GM12878 (cell line): ENCODE data around the gene TBCCD1. TPM values are rescaled to one million over a fixed set of nuclear protein-coding genes. Genes with fewer than 3 reads are reported as not detected.

ENCODE experiments used
- ATAC-seq: fragments of 200-7000 bp; cut with Tn5 transposase; 3 replicates; pipeline ENCODE4 v1.9.1; 2020; ENCODE audit warnings: mild to moderate bottlenecking, moderate library complexity
- BruUV-seq: library from RNA; stranded (reverse); fragments of 400-500 nt; replicated peaks from 2 replicates; lab custom pipeline; 2021; lab: Mats Ljungman, UMichigan
- CTCF ChIA-PET: fragments of 300-600 bp; sonication (Branson Sonifier 250); formaldehyde crosslinking; extraction: SDS; loops from one replicate; lab custom pipeline; 2021; ENCODE audit warnings: inconsistent platforms; lab: Yijun Ruan, JAX
- POLR2A ChIA-PET: fragments of 350-600 bp; formaldehyde crosslinking; extraction: SDS; loops from one replicate; lab custom pipeline; 2021; ENCODE audit warnings: inconsistent platforms; lab: Charles Lee
- RAD21 ChIA-PET: fragments of 300-600 bp; sonication (Branson Sonifier 250); formaldehyde crosslinking; loops from one replicate; lab custom pipeline; 2023; ENCODE audit warnings: antibody characterized with exemption; ENCODE audit not compliant: unreplicated experiment; lab: Charles Lee
- SMC1A ChIA-PET: fragments of 300-600 bp; sonication (Branson Sonifier 250); formaldehyde crosslinking; loops from one replicate; lab custom pipeline; 2023; ENCODE audit not compliant: unreplicated experiment, uncharacterized antibody; lab: Charles Lee
- DNase-seq: peaks from one replicate; pipeline ENCODE4 v3.0.0-alpha.2; 2011; ENCODE audit warnings: low read depth, low spot score
- FAIRE-seq: peaks from 3 replicates; lab custom pipeline; 2011; peaks lifted over from hg19 to GRCh38; lab: Jason Lieb, UNC
- H2AFZ ChIP-seq: 2 replicates; pipeline ENCODE4 v1.6.0; 2011; ENCODE audit warnings: low read depth, low read length, control low read depth; ENCODE audit not compliant: control insufficient read depth
- H3K27ac ChIP-seq: 2 replicates; pipeline ENCODE4 v1.5.1; 2011; ENCODE audit warnings: control low read depth; ENCODE audit not compliant: control insufficient read depth, insufficient read depth
- H3K27me3 ChIP-seq, 2 experiments: replicated peaks in 1 of 2; 2 replicates each; pipeline versions ENCODE4 v1.6.0 to v1.6.1; 2011; ENCODE audit warnings: low read length in 1 of 2; ENCODE audit not compliant: control insufficient read depth in 2 of 2, insufficient read depth in 2 of 2
- H3K36me3 ChIP-seq, 2 experiments: 2 replicates each; pipeline ENCODE4 v1.5.1; 2011; ENCODE audit warnings: low read length in 1 of 2; ENCODE audit not compliant: control insufficient read depth in 2 of 2, insufficient read depth in 2 of 2
- H3K4me1 ChIP-seq: 2 replicates; pipeline ENCODE4 v1.6.1; 2011; ENCODE audit warnings: mild to moderate bottlenecking, low read length, moderate library complexity, mixed read lengths; ENCODE audit not compliant: control insufficient read depth, insufficient read depth
- H3K4me2 ChIP-seq: 2 replicates; pipeline ENCODE4 v1.6.0; 2011; ENCODE audit warnings: control low read depth; ENCODE audit not compliant: control insufficient read depth, insufficient read depth
- H3K4me3 ChIP-seq: fragments of 200-600 bp; sonication (generic); 2 replicates; pipeline ENCODE4 v1.5.1; 2016
- H3K79me2 ChIP-seq: 2 replicates; pipeline ENCODE4 v1.6.0; 2011; ENCODE audit warnings: low read length; ENCODE audit not compliant: control insufficient read depth, insufficient read depth
- H3K9ac ChIP-seq: 2 replicates; pipeline ENCODE4 v1.8.0; 2011; ENCODE audit warnings: low read length, control low read depth, mixed read lengths; ENCODE audit not compliant: control insufficient read depth, insufficient read depth
- H3K9me3 ChIP-seq: replicated peaks from 3 replicates; pipeline ENCODE4 v1.5.1; 2011; ENCODE audit warnings: mild to moderate bottlenecking, low read length; ENCODE audit not compliant: control insufficient read depth, insufficient read depth
- H4K20me1 ChIP-seq: 2 replicates; pipeline ENCODE4 v1.6.0; 2011; ENCODE audit not compliant: control insufficient read depth, insufficient read depth
- HDGF ChIP-seq: fragments of 450-650 bp; IDR thresholded peaks from 2 replicates; pipeline ENCODE4 v1.6.1; 2016; ENCODE audit warnings: antibody characterized with exemption
- MYC ChIP-seq: IDR thresholded peaks from 2 replicates; pipeline ENCODE4 v1.6.1; 2011; ENCODE audit warnings: mild to moderate bottlenecking, low read length, moderate library complexity, inconsistent platforms; ENCODE audit not compliant: insufficient read depth, insufficient replicate concordance, insufficient read length, severe bottlenecking
- NFXL1 ChIP-seq: fragments of 450-650 bp; IDR thresholded peaks from 2 replicates; pipeline ENCODE4 v1.6.1; 2017; ENCODE audit warnings: antibody characterized with exemption, mild to moderate bottlenecking, borderline replicate concordance
- ZSCAN29 ChIP-seq: fragments of 450-650 bp; IDR thresholded peaks from 2 replicates; pipeline ENCODE4 v1.6.1; 2017; ENCODE audit warnings: mild to moderate bottlenecking, moderate library complexity
- WGBS: methylation state at CpG from one replicate; pipeline ENCODE4 v1.1.6; 2016; ENCODE audit warnings: low lambda C conversion rate; ENCODE audit not compliant: insufficient replicate concordance, insufficient coverage; ENCODE audit errors: missing lambda C conversion rate; 5-methylcytosine and 5-hydroxymethylcytosine counted together
- in situ Hi-C: fragments of 300-500 bp; cut with MboI; formaldehyde crosslinking; loops from 9 replicates; pipeline ENCODE4 v1.14.3; 2018; ENCODE audit warnings: mixed read lengths
- intact Hi-C: fragments of 100-400 bp; cut with micrococcal nuclease; formaldehyde crosslinking; loops from one replicate; pipeline ENCODE4 v1.14.2; 2022; ENCODE audit not compliant: unreplicated experiment
- polyA plus RNA-seq, 11 experiments: library from polyadenylated mRNA; depleted of rRNA in 4 of 11; unstranded in 6 of 11; stranded (reverse) in 5 of 11; fragments of >200 nt; fragmentation: Nextera tagmentation in 4 of 11; fragmentation: Illumina TruSeq in 1 of 11; extraction: Ambion mirVana in 4 of 11; extraction: Trizol in 1 of 11; gene quantifications; 1 replicate in 1 of 11; 2 replicates in 10 of 11; pipeline versions ENCODE4 v1.2.1 to v1.2.3, GENCODE V29; 2011 to 2016; ENCODE audit warnings: inconsistent platforms in 2 of 11, missing spikeins in 2 of 11, low read depth in 1 of 11
- total RNA-seq, 4 experiments: library from RNA; depleted of rRNA in 3 of 4; stranded (reverse); fragments of >200 nt in 3 of 4; fragmentation: Illumina TruSeq in 1 of 4; extraction: Trizol in 1 of 4; gene quantifications; 2 replicates each; pipeline versions ENCODE4 v1.2.1 to v1.2.3, GENCODE V29; 2013 to 2021
- TF ChIP-seq, protein P1 (sequence below): fragments of 450-650 bp; conservative IDR thresholded peaks from 2 replicates; pipeline ENCODE4 v1.6.1; 2017; ENCODE audit warnings: mild to moderate bottlenecking, moderate library complexity
- TF ChIP-seq, protein P2 (sequence below): IDR thresholded peaks from 2 replicates; pipeline ENCODE4 v1.6.1; 2012; ENCODE audit warnings: low read length, inconsistent platforms

The TBCCD1 gene
- total and polyA plus RNA-seq, 10 of the 15 experiments (the other 5 are each of a cell fraction or from before 2014, with no cell fraction given): 6.9 to 23.4 (median 14.7) TPM

DNA sequence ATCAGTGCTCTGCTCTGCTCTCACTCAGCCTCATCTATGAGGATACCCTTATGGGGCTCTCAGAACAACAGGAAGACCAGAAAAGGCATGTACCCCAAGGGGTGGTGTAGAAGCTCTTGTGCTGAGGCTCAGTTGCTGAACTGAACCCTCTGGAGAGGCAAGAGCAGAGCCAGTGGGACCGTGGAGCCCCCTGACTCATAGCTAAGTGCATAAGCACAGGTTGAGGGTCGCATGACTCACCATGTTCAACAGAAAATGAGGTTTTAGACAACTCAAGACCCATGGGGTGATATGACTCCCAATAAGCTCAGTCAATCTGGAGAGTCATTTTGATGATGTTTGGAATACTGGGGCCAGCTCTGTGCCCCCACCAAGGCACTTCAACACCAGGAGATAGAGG lies 60.3 kb downstream of the TBCCD1 start:
- Histone ChIP-seq H3K4me2 (no peak overlapping the region), H3K79me2 (no peaks in the 10 kb centered on the region), H3K27ac (no peak overlapping the region), H3K9ac (no peak overlapping the region), H3K4me1 (peaks cover 27% of the 10 kb centered on the region), H2AFZ (no peak overlapping the region), H3K4me3 (no peak overlapping the region), H3K27me3 (no peaks in the 10 kb centered on the region), H3K36me3 (no peaks in the 10 kb centered on the region), H4K20me1 (no peaks in the 10 kb centered on the region), H3K9me3 (no peaks in the 10 kb centered on the region)
- in situ Hi-C loops: no loop called here
- TF ChIP-seq MYC (no peak), HDGF (no peak), NFXL1 (no peak), ZSCAN29 (no peak)
- TF ChIP-seq, protein P1, sequence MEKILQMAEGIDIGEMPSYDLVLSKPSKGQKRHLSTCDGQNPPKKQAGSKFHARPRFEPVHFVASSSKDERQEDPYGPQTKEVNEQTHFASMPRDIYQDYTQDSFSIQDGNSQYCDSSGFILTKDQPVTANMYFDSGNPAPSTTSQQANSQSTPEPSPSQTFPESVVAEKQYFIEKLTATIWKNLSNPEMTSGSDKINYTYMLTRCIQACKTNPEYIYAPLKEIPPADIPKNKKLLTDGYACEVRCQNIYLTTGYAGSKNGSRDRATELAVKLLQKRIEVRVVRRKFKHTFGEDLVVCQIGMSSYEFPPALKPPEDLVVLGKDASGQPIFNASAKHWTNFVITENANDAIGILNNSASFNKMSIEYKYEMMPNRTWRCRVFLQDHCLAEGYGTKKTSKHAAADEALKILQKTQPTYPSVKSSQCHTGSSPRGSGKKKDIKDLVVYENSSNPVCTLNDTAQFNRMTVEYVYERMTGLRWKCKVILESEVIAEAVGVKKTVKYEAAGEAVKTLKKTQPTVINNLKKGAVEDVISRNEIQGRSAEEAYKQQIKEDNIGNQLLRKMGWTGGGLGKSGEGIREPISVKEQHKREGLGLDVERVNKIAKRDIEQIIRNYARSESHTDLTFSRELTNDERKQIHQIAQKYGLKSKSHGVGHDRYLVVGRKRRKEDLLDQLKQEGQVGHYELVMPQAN: no peak
- TF ChIP-seq, protein P2, sequence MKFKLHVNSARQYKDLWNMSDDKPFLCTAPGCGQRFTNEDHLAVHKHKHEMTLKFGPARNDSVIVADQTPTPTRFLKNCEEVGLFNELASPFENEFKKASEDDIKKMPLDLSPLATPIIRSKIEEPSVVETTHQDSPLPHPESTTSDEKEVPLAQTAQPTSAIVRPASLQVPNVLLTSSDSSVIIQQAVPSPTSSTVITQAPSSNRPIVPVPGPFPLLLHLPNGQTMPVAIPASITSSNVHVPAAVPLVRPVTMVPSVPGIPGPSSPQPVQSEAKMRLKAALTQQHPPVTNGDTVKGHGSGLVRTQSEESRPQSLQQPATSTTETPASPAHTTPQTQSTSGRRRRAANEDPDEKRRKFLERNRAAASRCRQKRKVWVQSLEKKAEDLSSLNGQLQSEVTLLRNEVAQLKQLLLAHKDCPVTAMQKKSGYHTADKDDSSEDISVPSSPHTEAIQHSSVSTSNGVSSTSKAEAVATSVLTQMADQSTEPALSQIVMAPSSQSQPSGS: no peak
- ChIA-PET CTCF (interaction anchor here (0.9 to 5.7 kb wide), 3 partner anchors 10 to 564 kb away, joined by 3 to 141 read pairs (median 3); no protein-coding TSS in a partner anchor), POLR2A (no interaction called here), RAD21 (interaction anchor here (7.8 kb wide), 1 partner anchor 30 kb away, joined by 192 read pairs; no protein-coding TSS in a partner anchor), SMC1A (interaction anchor here (0.7 to 12.3 kb wide), 3 partner anchors 10 to 252 kb away, joined by 3 to 257 read pairs (median 4); no protein-coding TSS in a partner anchor)
- 0% methylated on average over 2 of the region's 2 CpGs for WGBS
- DNase-seq: no peak
- no peak for FAIRE-seq
- no peak for ATAC-seq
- BruUV-seq: no TSS peak
- intact Hi-C loops: loop anchor here (5.0 kb wide), 1 partner anchor 50 kb away; no protein-coding TSS in a partner anchor
